Natural killer cell treated with Interleukin-12 subunit alpha and Interleukin-12 subunit beta and Interleukin-15 and Interleukin-18, amount 100 ng/mL, for 72 hours (primary cell): ENCODE results near the gene PTGIR. TPM values are rescaled to one million over a fixed set of nuclear protein-coding genes. Genes with fewer than 3 reads are reported as not detected.
A peak's percentile ranks its signal among the peaks of the same experiment; 100 is the strongest.

Experiments
- ATAC-seq, 2 donors: fragments of 150-1000 bp; cut with Tn5 transposase in 1 of 2; sonication (Bioruptor Pico), chemical (Tn5 transposase) in 1 of 2; 2 replicates each; pipeline ENCODE4 v1.10.0; 2021
- DNase-seq: peaks from one replicate; pipeline ENCODE4 v3.0.0; 2022; ENCODE audit warnings: low spot score
- H3K27ac Mint-ChIP-seq, 2 donors: 1 replicate in 1 of 2; 2 replicates in 1 of 2; pipeline ENCODE4 v1.8.0; 2022; ENCODE audit warnings: mixed read lengths in 2 of 2, mild to moderate bottlenecking in 1 of 2, moderate library complexity in 1 of 2
- H3K27me3 Mint-ChIP-seq, 2 donors: 1 replicate in 1 of 2; 2 replicates in 1 of 2; pipeline ENCODE4 v1.8.0; 2022; ENCODE audit warnings: mixed read lengths in 2 of 2
- H3K36me3 Mint-ChIP-seq: one replicate; pipeline ENCODE4 v1.8.0; 2022; ENCODE audit warnings: mixed read lengths
- H3K4me1 Mint-ChIP-seq, 2 donors: 1 replicate in 1 of 2; 2 replicates in 1 of 2; pipeline ENCODE4 v1.8.0; 2022; ENCODE audit warnings: low read depth in 2 of 2, mixed read lengths in 2 of 2, mild to moderate bottlenecking in 1 of 2
- H3K4me3 Mint-ChIP-seq: one replicate; pipeline ENCODE4 v1.8.0; 2022; ENCODE audit warnings: mixed read lengths
- H3K9me3 Mint-ChIP-seq: 2 replicates; pipeline ENCODE4 v1.8.0; 2022; ENCODE audit warnings: mixed read lengths
- total RNA-seq, 2 donors: library from RNA; stranded (reverse); gene quantifications; one replicate each; pipeline ENCODE4 v1.2.3, GENCODE V29; 2022

PTGIR gene
- total RNA-seq, 2 donors from 2014 or later, result 0.31 to 1.7 TPM

DNA sequence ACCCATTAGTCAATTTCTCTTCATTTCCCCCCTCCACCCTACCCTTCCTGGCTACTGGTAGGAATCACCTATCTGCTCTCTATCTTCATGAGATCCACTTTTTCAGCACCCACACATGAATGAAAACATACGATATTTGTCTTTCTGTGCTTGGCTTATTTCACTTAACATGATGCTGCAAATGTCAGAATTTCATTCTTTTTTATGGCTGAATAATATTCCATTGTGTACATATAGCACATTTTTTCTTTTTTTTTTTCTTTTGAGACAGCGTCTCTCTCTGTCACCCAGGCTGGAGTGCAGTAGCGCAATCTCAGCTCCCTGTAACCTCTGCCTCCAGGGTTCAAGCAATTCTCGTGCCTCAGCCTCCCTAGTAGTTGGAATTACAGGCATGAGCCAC lies 33.6 kb downstream of the PTGIR start:
- no peak for DNase-seq
- no peak for ATAC-seq
- H3K9me3 Mint-ChIP-seq, result no peaks in the 10 kb centered on the region
- H3K36me3 Mint-ChIP-seq, result no peaks in the 10 kb centered on the region
- H3K27ac Mint-ChIP-seq, result no peak overlapping the region
- H3K4me1 Mint-ChIP-seq, result peaks cover 0 to 2% of the 10 kb centered on the region in 2 donors
- no peaks in the 10 kb centered on the region for H3K27me3 Mint-ChIP-seq
- H3K4me3 Mint-ChIP-seq, result no peak overlapping the region

DNA sequence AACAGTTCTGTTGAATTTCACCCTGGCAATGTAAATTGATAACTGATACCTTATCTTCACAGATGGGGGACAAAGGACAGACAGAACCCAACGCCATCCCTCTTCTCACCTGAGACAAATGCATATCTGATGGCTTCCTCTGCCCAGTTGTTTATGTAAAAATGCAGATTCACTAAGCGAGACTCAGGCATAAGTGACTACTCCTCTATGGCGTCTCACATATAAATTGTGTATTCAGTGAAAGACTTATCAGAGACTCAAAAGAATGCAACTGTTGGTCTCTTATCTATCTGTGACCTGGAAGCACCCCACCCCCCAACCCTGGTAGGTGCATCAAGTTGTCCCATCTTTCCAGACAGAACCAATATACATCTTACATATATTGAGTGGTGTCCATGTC lies 37.0 kb downstream of the PTGIR start:
- Mint-ChIP-seq H3K36me3 (no peaks in the 10 kb centered on the region), H3K4me1 (peaks cover 0 to 2% of the 10 kb centered on the region in 2 donors), H3K27me3 (peaks cover 0 to 3% of the 10 kb centered on the region in 2 donors), H3K9me3 (no peaks in the 10 kb centered on the region), H3K4me3 (no peak overlapping the region), H3K27ac (no peak overlapping the region)
- DNase-seq (no peak), ATAC-seq (no peak)

DNA sequence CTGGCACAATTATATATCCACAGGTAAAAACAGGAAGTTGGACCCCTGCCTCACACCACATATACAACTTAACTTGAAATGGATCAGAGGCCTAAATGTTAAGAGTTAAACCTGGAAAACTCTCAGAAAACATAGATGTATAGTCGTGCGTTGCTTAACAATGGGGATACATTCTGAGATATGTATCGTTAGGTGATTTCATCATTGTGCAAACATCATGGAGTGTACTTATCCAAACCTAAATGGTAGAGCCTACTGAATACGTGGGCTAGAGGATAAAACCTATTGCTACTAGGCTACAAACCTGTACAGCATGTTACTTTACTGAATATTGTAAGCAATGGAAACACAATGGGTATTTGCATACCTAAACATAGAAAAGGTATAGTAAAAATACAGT lies 38.6 kb downstream of the PTGIR start:
- Mint-ChIP-seq H3K9me3 (no peaks in the 10 kb centered on the region), H3K27me3 (peaks cover 0 to 3% of the 10 kb centered on the region in 2 donors), H3K36me3 (no peaks in the 10 kb centered on the region), H3K27ac (no peak overlapping the region), H3K4me3 (no peak overlapping the region), H3K4me1 (no peaks in the 10 kb centered on the region)
- DNase-seq (no peak), ATAC-seq (no peak)

DNA sequence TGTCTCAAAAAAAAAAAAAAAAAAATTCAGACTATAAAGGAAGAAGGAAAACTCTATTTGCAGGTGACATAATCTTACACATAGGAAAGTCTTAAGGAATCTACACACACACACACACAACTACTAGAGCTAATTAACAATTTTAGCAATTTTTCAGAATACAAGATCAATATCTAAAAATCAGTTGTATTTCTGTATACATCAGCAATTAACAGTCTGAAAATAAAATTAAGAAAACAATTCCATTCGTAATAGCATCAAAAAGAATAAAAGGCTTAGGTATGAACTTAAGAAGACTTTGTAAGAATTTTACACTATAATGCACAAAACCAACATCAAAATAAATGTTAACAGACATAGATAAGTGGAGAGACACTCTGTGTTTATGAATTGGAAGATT lies 39.4 kb downstream of the PTGIR start:
- Mint-ChIP-seq H3K27me3 (peaks cover 0 to 3% of the 10 kb centered on the region in 2 donors), H3K4me1 (no peaks in the 10 kb centered on the region), H3K27ac (no peak overlapping the region), H3K36me3 (no peaks in the 10 kb centered on the region), H3K4me3 (no peak overlapping the region), H3K9me3 (no peaks in the 10 kb centered on the region)
- no peak for DNase-seq
- no peak for ATAC-seq

DNA sequence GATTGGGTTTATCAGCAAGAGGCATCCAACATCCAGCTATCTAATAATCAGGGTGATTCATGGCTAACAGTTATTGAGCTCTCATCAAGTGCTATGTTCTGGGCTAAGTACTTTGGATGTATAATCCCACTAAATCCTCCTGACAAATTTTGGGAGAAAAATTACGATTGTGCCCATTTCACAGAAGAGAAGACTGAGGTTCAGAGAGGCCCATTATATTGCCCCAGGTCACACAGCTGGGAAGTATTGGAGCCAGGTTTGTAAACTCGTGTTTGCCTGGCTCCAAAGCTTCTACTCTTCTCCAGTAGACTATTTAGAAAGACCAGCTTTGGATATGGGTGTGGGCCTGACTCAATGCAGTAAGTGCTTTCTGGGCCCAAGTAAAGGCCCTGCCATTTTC lies 44.6 kb downstream of the PTGIR start:
- Mint-ChIP-seq H3K4me1 (peaks cover 7 to 8% of the 10 kb centered on the region in 2 donors), H3K27me3 (peaks cover 0 to 3% of the 10 kb centered on the region in 2 donors), H3K4me3 (no peak overlapping the region), H3K36me3 (no peaks in the 10 kb centered on the region), H3K27ac (no peak overlapping the region), H3K9me3 (no peaks in the 10 kb centered on the region)
- ATAC-seq, result no peak
- DNase-seq, result no peak

DNA sequence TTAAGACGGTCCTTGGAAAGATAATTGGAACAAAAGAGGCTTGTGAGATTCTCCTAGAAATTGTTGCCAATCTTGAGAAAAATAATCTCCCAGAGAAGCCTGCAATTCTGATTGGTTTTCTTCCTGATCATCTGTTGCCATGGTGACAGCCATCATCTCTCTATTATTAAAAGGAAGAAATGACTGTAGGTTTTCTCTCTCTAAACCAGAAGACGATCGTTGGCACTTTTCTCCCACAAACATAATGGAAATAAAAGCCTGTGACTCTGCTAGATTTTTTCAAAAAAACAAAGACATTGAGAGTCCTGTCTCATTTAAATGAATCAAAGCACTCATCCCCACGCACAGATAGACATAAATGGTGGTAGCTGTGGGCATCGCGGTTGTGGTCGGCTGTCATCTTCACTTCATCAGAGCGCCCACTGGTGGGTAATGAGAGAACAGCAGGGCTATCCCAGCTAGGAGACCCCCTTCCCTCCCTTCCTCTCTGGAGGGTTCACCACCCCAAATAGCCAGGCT lies 45.5 kb downstream of the PTGIR start:
- H3K27ac Mint-ChIP-seq, result no peak overlapping the region
- no peak overlapping the region for H3K4me3 Mint-ChIP-seq
- no peaks in the 10 kb centered on the region for H3K36me3 Mint-ChIP-seq
- H3K27me3 Mint-ChIP-seq, result peaks cover 0 to 4% of the 10 kb centered on the region in 2 donors
- no peaks in the 10 kb centered on the region for H3K9me3 Mint-ChIP-seq
- peaks cover 8% of the 10 kb centered on the region in 2 donors for H3K4me1 Mint-ChIP-seq
- peak in 1 of 2 donors; percentile 62 for ATAC-seq
- DNase-seq, result no peak

DNA sequence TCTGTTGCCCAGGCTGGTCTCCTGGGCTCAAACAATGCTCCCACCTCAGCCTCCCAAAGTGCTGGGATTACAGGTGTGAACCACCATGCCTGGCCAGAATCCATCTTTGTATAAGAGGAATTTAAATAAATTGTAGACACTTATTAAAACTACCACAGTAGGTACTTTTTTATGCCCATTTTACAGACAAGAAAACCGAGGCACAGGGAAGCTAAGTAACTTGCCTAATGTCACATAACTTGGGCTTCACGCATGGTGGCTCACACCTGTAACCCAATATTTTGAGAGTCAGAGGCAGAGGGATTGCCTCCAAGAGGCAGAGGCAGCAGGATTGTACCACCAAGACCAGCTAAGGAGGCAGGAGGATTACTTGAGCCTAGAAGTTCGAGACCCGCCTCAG lies 46.4 kb downstream of the PTGIR start:
- no peak for ATAC-seq
- Mint-ChIP-seq H3K4me3 (no peak overlapping the region), H3K27ac (no peak overlapping the region), H3K4me1 (peaks cover 8 to 10% of the 10 kb centered on the region in 2 donors), H3K27me3 (peaks cover 0 to 4% of the 10 kb centered on the region in 2 donors), H3K36me3 (no peaks in the 10 kb centered on the region), H3K9me3 (no peaks in the 10 kb centered on the region)
- no peak for DNase-seq

DNA sequence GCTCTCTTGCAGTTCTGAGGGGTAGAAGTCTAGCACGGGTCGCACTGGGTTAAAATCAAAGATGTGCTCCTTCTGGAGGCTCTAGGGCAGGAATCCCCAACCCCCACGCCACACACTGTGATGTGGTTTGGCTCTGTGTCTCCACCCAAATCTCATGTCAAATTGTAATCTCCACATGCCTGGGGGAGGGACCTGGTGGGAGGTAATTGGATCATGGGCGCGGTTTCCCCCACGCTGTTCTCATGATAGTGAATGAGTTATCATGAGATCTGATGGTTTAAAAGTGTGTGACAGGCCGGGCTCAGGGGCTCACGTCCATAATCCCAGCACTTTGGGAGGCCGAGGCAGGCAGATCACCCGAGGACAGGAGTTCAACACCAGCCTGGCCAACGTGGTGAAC lies 50.4 kb downstream of the PTGIR start:
- Mint-ChIP-seq H3K27me3 (peaks cover 0 to 4% of the 10 kb centered on the region in 2 donors), H3K4me3 (no peak overlapping the region), H3K4me1 (peaks cover 8 to 10% of the 10 kb centered on the region in 2 donors), H3K36me3 (no peaks in the 10 kb centered on the region), H3K9me3 (no peaks in the 10 kb centered on the region), H3K27ac (no peak overlapping the region)
- no peak for ATAC-seq
- no peak for DNase-seq

DNA sequence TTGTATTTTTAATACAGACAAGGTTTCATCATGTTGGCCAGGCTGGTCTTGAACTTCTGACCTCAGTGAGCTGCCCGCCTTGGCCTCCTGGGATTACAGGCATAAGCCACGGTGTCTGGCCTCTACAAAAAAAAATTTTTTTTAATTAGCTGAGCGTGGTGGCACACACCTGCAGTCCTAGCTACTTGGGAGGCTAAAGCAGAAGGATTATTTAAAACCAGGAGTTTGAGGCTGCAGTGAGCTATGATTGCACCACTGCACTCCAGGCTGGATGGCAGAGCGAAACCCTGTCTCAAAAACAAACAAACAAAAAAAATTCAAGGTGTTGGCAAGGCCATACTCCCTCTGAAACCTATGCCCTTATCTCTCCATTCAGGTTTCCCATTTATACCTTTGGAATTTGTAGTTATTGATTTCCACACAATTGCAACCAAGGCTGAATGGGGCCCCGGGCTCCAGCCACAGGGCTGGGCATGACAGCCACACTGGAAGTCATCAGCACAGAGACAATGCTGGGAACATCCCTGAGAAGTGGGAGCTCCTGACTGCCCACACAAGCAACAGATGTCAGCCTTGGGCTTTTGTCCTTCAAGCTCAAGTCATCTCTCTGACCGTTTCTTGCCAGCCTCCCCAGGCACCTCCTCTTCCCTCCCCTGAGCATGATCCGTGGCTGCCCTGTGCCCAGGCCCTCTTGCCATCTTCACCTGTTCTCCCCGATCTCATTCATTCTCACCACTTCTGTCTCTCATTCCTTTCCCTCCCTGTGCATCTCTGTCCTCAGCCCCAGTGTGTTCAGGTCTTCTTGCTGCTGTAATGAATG lies 51.0 kb downstream of the PTGIR start:
- H3K27me3 Mint-ChIP-seq, result peaks cover 0 to 4% of the 10 kb centered on the region in 2 donors
- DNase-seq (no peak), ATAC-seq (no peak)
- no peak overlapping the region for H3K4me3 Mint-ChIP-seq
- no peak overlapping the region for H3K27ac Mint-ChIP-seq
- no peaks in the 10 kb centered on the region for H3K36me3 Mint-ChIP-seq
- H3K9me3 Mint-ChIP-seq, result no peaks in the 10 kb centered on the region
- peaks cover 3 to 10% of the 10 kb centered on the region in 2 donors for H3K4me1 Mint-ChIP-seq

DNA sequence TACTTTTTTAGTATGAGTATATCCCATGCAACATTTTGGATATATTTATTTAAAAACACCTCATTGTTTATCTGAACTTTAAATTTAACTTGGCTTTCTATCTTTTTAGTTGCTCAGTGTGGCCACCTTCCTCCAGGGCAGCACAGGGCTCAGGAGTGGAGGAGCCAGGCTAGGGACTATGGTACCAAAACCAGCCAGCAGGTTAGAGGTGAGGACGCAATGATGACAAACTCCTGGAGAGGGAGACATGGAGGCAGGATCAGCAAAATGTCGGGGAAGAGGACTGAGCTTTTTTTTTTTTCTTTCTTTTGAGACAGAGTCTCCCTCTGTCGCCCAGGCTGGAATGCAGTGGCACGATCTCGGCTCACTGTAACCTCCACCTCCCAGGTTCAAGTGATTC lies 53.4 kb downstream of the PTGIR start:
- ATAC-seq, result no peak
- Mint-ChIP-seq H3K27me3 (peaks cover 0 to 4% of the 10 kb centered on the region in 2 donors), H3K4me3 (no peak overlapping the region), H3K36me3 (no peaks in the 10 kb centered on the region), H3K27ac (no peak overlapping the region), H3K9me3 (no peaks in the 10 kb centered on the region), H3K4me1 (peaks cover 0 to 4% of the 10 kb centered on the region in 2 donors)
- no peak for DNase-seq

Other genes starting within 250 kb of the PTGIR start
- not detected for gene CCDC8, start 211.5 kb downstream of the PTGIR start, total RNA-seq
- not detected for gene PNMA8C, start 196.2 kb downstream of the PTGIR start, total RNA-seq
- gene PNMA8A, start 153.5 kb downstream of the PTGIR start, total RNA-seq, result not detected
- not detected for gene PNMA8B, start 129.2 kb downstream of the PTGIR start, total RNA-seq
- gene CALM3, start 23.8 kb downstream of the PTGIR start, total RNA-seq, result 100 to 1,000 TPM; 305 to 309 TPM
- 1 to 10 TPM in 1 of 2 donors, not detected in 1; 3.0 TPM for gene GNG8, start 11.1 kb upstream of the PTGIR start, total RNA-seq
- gene DACT3, start 36.1 kb upstream of the PTGIR start, total RNA-seq, result under 1 TPM in 1 of 2 donors, not detected in 1; 0.36 TPM
- gene PRKD2, start 92.0 kb upstream of the PTGIR start, total RNA-seq, result 10 to 100 TPM; 82.3 to 100.0 TPM
- 10 to 100 TPM; 16.4 to 25.4 TPM for gene FKRP, start 121.0 kb upstream of the PTGIR start, total RNA-seq
- gene STRN4, start 121.4 kb upstream of the PTGIR start, total RNA-seq, result 100 to 1,000 TPM in 1 of 2 donors, 10 to 100 TPM in 1; 88.9 to 121 TPM
- 100 to 1,000 TPM; 215 to 269 TPM for gene SLC1A5, start 163.5 kb upstream of the PTGIR start, total RNA-seq
- gene AP2S1, start 225.8 kb upstream of the PTGIR start, total RNA-seq, result 100 to 1,000 TPM in 1 of 2 donors, 10 to 100 TPM in 1; 94.3 to 130 TPM
- 10 to 100 TPM; 27.6 to 42.9 TPM for gene ARHGAP35, start 235.9 kb upstream of the PTGIR start, total RNA-seq